Hair follicular keratinocyte (primary cell): ENCODE results near the gene NDUFA5. TPM values are rescaled to one million over a fixed set of nuclear protein-coding genes. Genes with fewer than 3 reads are reported as not detected.

Experiments used
- total RNA-seq: library from RNA; depleted of rRNA; stranded (reverse); fragments of >200 nt; gene quantifications from 2 replicates; pipeline ENCODE4 v1.2.3, GENCODE V29; 2015

NDUFA5 gene
- 25.9 and 36.1 TPM in 2 replicates for total RNA-seq

DNA sequence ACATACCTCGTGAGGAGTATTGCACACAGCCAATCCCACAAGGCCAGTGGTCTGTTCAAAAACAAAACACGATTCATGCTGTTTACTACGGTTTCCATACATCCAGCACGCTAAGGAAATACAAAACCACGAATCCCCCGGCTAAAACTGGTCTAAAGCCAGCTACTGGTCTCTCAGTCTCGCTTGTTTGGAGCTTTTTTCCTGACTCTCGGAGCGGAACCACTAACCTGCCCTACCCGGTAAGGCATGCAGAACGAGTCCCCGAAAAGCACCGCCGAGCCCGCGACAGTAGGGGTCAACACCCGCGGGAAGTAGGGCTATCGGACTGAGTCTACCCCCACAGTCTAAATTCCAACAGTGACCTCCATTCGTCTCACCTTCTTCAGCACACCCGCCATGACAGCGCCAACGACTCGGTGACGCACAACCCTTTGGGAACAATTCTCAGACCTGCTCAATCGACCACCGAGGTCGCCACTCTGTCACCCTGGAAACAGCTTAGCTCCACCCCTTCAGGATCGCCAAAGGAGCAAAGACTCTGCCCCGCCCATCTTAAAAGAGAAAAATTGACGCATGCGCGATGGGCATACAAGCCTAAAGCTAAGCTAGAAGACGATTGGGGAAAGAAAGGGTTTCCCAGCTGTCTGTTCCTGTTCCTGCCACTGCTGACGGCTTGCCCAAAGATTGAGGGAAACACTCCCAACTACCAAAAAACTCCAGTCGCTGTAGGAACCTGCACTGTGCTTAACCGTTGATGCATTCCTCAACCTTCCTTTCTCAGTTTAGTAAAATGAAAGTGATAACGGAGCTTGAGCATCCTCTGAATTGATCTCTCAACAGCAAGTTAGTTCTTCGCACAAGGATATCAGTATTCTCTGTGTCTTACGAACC lies at the start of gene NDUFA5:
NDUFA5 (minus strand) TSS at position 421 of the 891 bp plus-strand sequence; CDS start at position 398, 23 bp downstream.

DNA sequence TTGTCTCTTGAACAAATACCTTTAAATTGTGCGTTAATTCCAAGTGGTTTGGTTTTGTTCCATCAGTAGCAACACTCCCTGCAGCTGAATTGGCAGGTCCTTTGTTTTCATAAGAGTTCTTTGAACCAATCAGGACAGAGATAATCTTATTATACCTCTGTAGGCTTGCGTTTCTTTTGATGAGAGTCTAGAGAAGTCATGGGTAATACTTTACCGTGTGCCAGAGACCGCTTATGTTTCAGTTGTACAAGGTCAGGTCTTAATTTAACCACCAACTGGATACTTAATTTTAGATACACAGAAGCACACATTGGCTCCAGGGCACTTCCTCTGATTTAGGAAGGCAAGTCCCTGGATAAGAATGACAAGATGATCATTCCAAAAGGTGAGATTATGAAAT lies 43.9 kb upstream of the NDUFA5 start, which contains the start of gene ASB15:
ASB15 (plus strand) TSS at position 292 of the 400 bp plus-strand sequence. CDS start 12,682 bp downstream, outside the sequence.

GRCh38 chr7:123534383-123535260 lies 23.0 kb downstream of the NDUFA5 start, which contains the start of gene IQUB:
Gene IQUB, minus strand, starts transcription at chr7:123534595. Its CDS starts 22,255 bp downstream, at chr7:123512340.

Other genes with a start within 250 kb of the NDUFA5 start
- not detected in 2 replicates for gene IQUB, start 23.2 kb downstream of the NDUFA5 start, total RNA-seq
- gene ASB15, start 44.0 kb upstream of the NDUFA5 start, total RNA-seq, result not detected in 2 replicates
- not detected in 2 replicates for gene LMOD2, start 98.0 kb upstream of the NDUFA5 start, total RNA-seq
- gene WASL, start 191.2 kb upstream of the NDUFA5 start, total RNA-seq, result 14.9 and 22.2 TPM in 2 replicates